ENCODE results near the gene ZRANB2. TPM values are rescaled to one million over a fixed set of nuclear protein-coding genes. Genes with fewer than 3 reads are reported as not detected.

The ZRANB2 gene
- total RNA-seq, 1 experiment from 2014 or later: 78.7 TPM

GRCh38 chr1:71018791-71019190 lies 62.0 kb downstream of the ZRANB2 start:
- no peak for DNase-seq
- CTCF ChIA-PET: no interaction called here
- Mint-ChIP-seq H3K27me3 (ENCODE audit: unreplicated experiment) (no peaks in the 10 kb centered on the region), H3K27ac (ENCODE audit: unreplicated experiment) (no peak overlapping the region), H3K9me3 (ENCODE audit: low read depth, unreplicated experiment) (no peaks in the 10 kb centered on the region), H3K4me1 (ENCODE audit: low read depth, unreplicated experiment) (no peaks in the 10 kb centered on the region), H3K4me3 (ENCODE audit: low read depth, unreplicated experiment) (no peak overlapping the region), H3K36me3 (ENCODE audit: insufficient read depth, unreplicated experiment) (no peaks in the 10 kb centered on the region)
- intact Hi-C loops (cut with micrococcal nuclease; ENCODE audit: unreplicated experiment): no loop called here
- TF ChIP-seq, protein P1, sequence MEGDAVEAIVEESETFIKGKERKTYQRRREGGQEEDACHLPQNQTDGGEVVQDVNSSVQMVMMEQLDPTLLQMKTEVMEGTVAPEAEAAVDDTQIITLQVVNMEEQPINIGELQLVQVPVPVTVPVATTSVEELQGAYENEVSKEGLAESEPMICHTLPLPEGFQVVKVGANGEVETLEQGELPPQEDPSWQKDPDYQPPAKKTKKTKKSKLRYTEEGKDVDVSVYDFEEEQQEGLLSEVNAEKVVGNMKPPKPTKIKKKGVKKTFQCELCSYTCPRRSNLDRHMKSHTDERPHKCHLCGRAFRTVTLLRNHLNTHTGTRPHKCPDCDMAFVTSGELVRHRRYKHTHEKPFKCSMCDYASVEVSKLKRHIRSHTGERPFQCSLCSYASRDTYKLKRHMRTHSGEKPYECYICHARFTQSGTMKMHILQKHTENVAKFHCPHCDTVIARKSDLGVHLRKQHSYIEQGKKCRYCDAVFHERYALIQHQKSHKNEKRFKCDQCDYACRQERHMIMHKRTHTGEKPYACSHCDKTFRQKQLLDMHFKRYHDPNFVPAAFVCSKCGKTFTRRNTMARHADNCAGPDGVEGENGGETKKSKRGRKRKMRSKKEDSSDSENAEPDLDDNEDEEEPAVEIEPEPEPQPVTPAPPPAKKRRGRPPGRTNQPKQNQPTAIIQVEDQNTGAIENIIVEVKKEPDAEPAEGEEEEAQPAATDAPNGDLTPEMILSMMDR (IDR thresholded peaks at IDR 0.05; ENCODE audit: unreplicated experiment): no peak
- BruUV-seq (replicated peaks): no TSS peak

DNA sequence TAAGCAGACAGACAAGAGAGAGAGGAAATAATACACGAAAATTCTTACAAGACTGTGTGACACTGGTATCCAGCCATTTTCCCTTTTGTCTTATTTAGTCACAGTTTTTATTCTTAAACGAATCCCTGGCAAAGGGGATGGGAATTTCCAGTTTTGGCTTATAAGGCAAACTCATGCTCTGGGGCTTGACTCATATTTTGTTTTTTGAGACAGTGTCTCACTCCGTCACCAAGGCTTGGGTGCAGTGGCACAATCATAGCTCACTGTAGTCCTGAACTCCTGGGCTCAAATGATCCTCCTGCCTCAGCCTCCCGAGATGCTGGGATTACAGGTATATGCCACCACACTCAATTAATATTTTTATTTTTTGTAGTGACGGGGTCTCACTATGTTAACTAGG lies 65.1 kb downstream of the ZRANB2 start:
- no peak overlapping the region for H3K27ac Mint-ChIP-seq (ENCODE audit: unreplicated experiment)
- H3K27me3 Mint-ChIP-seq (ENCODE audit: unreplicated experiment): no peaks in the 10 kb centered on the region
- TF ChIP-seq, protein P1 (IDR thresholded peaks at IDR 0.05; ENCODE audit: unreplicated experiment): no peak
- intact Hi-C loops (cut with micrococcal nuclease; ENCODE audit: unreplicated experiment): no loop called here
- no TSS peak for BruUV-seq (replicated peaks)
- CTCF ChIA-PET: interaction anchor here (1.4 kb wide), 1 partner anchor 10 kb away, joined by 3 read pairs; no protein-coding TSS in a partner anchor
- H3K36me3 Mint-ChIP-seq (ENCODE audit: insufficient read depth, unreplicated experiment): no peaks in the 10 kb centered on the region
- no peak overlapping the region for H3K4me3 Mint-ChIP-seq (ENCODE audit: low read depth, unreplicated experiment)
- no peaks in the 10 kb centered on the region for H3K4me1 Mint-ChIP-seq (ENCODE audit: low read depth, unreplicated experiment)
- no peak for DNase-seq
- no peaks in the 10 kb centered on the region for H3K9me3 Mint-ChIP-seq (ENCODE audit: low read depth, unreplicated experiment)

DNA sequence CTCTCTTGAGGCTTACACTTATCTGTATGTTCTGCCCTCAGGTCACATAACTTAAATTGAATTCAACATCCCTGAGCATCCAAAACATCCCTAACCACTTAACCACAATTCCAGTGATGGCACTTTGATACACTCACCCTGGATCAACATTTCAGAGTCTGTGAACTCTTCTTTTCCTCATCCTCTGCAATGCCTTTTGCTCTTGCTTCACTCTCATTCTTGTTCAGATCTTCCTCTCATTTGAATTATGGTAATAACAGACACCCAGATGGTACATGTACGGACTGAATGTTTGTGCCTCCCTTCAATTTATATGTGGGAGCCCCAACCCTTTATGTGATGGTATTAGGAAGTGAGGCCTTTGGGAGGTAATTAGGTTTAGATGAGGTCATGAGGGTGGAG lies 66.7 kb downstream of the ZRANB2 start:
- BruUV-seq (replicated peaks): no TSS peak
- Mint-ChIP-seq H3K9me3 (ENCODE audit: low read depth, unreplicated experiment) (no peaks in the 10 kb centered on the region), H3K36me3 (ENCODE audit: insufficient read depth, unreplicated experiment) (no peaks in the 10 kb centered on the region), H3K27ac (ENCODE audit: unreplicated experiment) (no peak overlapping the region), H3K27me3 (ENCODE audit: unreplicated experiment) (no peaks in the 10 kb centered on the region), H3K4me1 (ENCODE audit: low read depth, unreplicated experiment) (no peaks in the 10 kb centered on the region), H3K4me3 (ENCODE audit: low read depth, unreplicated experiment) (no peak overlapping the region)
- intact Hi-C loops (cut with micrococcal nuclease; ENCODE audit: unreplicated experiment): no loop called here
- TF ChIP-seq, protein P1 (IDR thresholded peaks at IDR 0.05; ENCODE audit: unreplicated experiment): no peak
- CTCF ChIA-PET: no interaction called here
- no peak for DNase-seq

Small RNA genes lying within 50 kb of the gene (microRNA-seq; reads per million reads assigned to microRNA genes)
- 1,100 reads per million, percentile 85 among the genes with 10 or more reads in this experiment for gene MIR186

Other genes with a start within 250 kb of the ZRANB2 start
- gene PTGER3, start 33.2 kb downstream of the ZRANB2 start, total RNA-seq (2022): 0.09 and 0.10 TPM in 2 replicates

All from Calu3 (cell line).